CD4-positive, alpha-beta memory T cell (primary cell): ENCODE measurements around the gene OSBPL8. TPM values are rescaled to one million over a fixed set of nuclear protein-coding genes. Genes with fewer than 3 reads are reported as not detected.

ENCODE experiments used
- CTCF ChIA-PET: fragments of 350-600 bp; sonication (Branson Sonifier 250); formaldehyde crosslinking; loops from one replicate; lab custom pipeline; 2021; ENCODE audit warnings: inconsistent platforms; ENCODE audit not compliant: partially characterized antibody; lab: Charles Lee
- POLR2A ChIA-PET: fragments of 350-600 bp; sonication (Branson Sonifier 250); formaldehyde crosslinking; loops from one replicate; lab custom pipeline; 2021; ENCODE audit not compliant: partially characterized antibody; lab: Charles Lee
- DNase-seq, 5 donors: peaks; one replicate each; pipeline versions ENCODE4 v3.0.0 to v3.0.0-alpha.2; 2020 to 2022; ENCODE audit warnings: mixed read lengths in 1 of 5
- H3K27ac ChIP-seq: one replicate; pipeline ENCODE4 v1.7.0; 2013; ENCODE audit warnings: low read depth, low read length
- H3K27me3 ChIP-seq: 2 replicates; pipeline ENCODE4 v1.7.0; 2013; ENCODE audit warnings: mild to moderate bottlenecking, low read length, moderate library complexity; ENCODE audit not compliant: insufficient read depth
- H3K36me3 ChIP-seq: 2 replicates; pipeline ENCODE4 v1.7.0; 2013; ENCODE audit warnings: mild to moderate bottlenecking, low read length, moderate library complexity; ENCODE audit not compliant: insufficient read depth
- H3K4me1 ChIP-seq: 2 replicates; pipeline ENCODE4 v1.7.0; 2013; ENCODE audit warnings: mild to moderate bottlenecking, low read length, moderate library complexity; ENCODE audit not compliant: insufficient read depth
- H3K4me3 ChIP-seq, 2 donors: one replicate each; pipeline ENCODE4 v1.7.0; 2013; ENCODE audit warnings: low read length in 2 of 2, mild to moderate bottlenecking in 1 of 2
- H3K9me3 ChIP-seq, 2 donors: one replicate each; pipeline ENCODE4 v1.7.0; 2013; ENCODE audit warnings: low read length in 2 of 2, control low read depth in 1 of 2; ENCODE audit not compliant: control insufficient read depth in 1 of 2
- H3K27ac Mint-ChIP-seq, 7 donors: one replicate each; pipeline ENCODE4 v1.8.0; 2020 to 2021; ENCODE audit warnings: mixed read lengths in 7 of 7, mild to moderate bottlenecking in 6 of 7, inconsistent platforms in 3 of 7, moderate library complexity in 3 of 7
- H3K27me3 Mint-ChIP-seq, 2 donors: one replicate each; pipeline ENCODE4 v1.8.0; 2020 to 2021; ENCODE audit warnings: mixed read lengths in 2 of 2
- H3K36me3 Mint-ChIP-seq, 2 donors: one replicate each; pipeline ENCODE4 v1.8.0; 2020 to 2021; ENCODE audit warnings: mixed read lengths in 2 of 2, inconsistent platforms in 1 of 2, mild to moderate bottlenecking in 1 of 2
- H3K4me1 Mint-ChIP-seq, 4 donors: one replicate each; pipeline ENCODE4 v1.8.0; 2020 to 2021; ENCODE audit warnings: mixed read lengths in 4 of 4, mild to moderate bottlenecking in 1 of 4
- H3K4me3 Mint-ChIP-seq, 8 donors: one replicate each; pipeline ENCODE4 v1.8.0; 2020 to 2021; ENCODE audit warnings: mixed read lengths in 8 of 8, mild to moderate bottlenecking in 7 of 8, moderate library complexity in 6 of 8, inconsistent platforms in 3 of 8
- H3K9me3 Mint-ChIP-seq, 8 donors: one replicate each; pipeline ENCODE4 v1.8.0; 2020 to 2021; ENCODE audit warnings: mixed read lengths in 8 of 8, mild to moderate bottlenecking in 5 of 8, inconsistent platforms in 3 of 8, moderate library complexity in 1 of 8
- intact Hi-C: fragments of 100-400 bp; cut with micrococcal nuclease; formaldehyde crosslinking; loops from one replicate; pipeline ENCODE4 v1.15.1; 2023
- polyA plus RNA-seq, 2 donors: library from polyadenylated mRNA; unstranded; fragments of 300-500 nt; fragmentation: Illumina TruSeq; gene quantifications; one replicate each; pipeline ENCODE4 v1.2.3, GENCODE V29; 2021
- total RNA-seq, 2 experiments: library from RNA; stranded (reverse); gene quantifications; one replicate each; pipeline ENCODE4 v1.2.3, GENCODE V29; 2021

Gene OSBPL8
- total and polyA plus RNA-seq, 4 experiments from 2014 or later, result 126 to 143 (median 129) TPM

DNA sequence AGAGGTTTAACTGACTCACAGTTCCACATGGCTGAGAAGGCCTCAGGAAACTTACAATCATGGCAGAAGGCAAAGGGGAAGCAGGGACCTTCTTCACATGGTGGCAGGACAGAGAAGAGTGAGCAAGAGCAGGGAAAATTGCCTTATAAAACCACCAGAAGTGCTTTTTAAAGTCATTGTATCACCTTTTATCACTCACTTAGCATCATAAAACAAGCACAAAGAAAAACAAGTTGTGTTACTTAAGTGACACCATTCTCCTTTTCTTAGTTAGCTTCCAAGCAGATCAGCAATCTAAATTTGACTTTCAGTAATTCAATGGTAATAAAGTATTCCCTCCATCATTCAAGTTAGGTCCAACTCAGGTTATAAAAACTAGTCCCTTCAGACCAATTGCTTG, 28.5 kb downstream of the OSBPL8 start:
- Histone ChIP-seq H3K27me3 (no peaks in the 10 kb centered on the region), H3K27ac (no peak overlapping the region), H3K36me3 (no peaks in the 10 kb centered on the region), H3K4me3 (no peak overlapping the region), H3K4me1 (peaks cover 32% of the 10 kb centered on the region), H3K9me3 (no peaks in the 10 kb centered on the region)
- H3K4me3 Mint-ChIP-seq, result no peak overlapping the region
- ChIA-PET POLR2A (no interaction called here), CTCF (interaction anchor here (1.1 kb wide), 1 partner anchor 38 kb away, joined by 3 read pairs; no protein-coding TSS in a partner anchor)
- peak overlapping the region in 1 of 7 donors; percentile 17 for H3K27ac Mint-ChIP-seq
- H3K9me3 Mint-ChIP-seq, result no peaks in the 10 kb centered on the region
- H3K4me1 Mint-ChIP-seq, result peaks cover 44 to 64% (median 57%) of the 10 kb centered on the region in 4 donors
- H3K27me3 Mint-ChIP-seq, result no peaks in the 10 kb centered on the region
- intact Hi-C loops, result no loop called here
- no peak for DNase-seq
- H3K36me3 Mint-ChIP-seq, result peaks cover 40 to 46% of the 10 kb centered on the region in 2 donors

DNA sequence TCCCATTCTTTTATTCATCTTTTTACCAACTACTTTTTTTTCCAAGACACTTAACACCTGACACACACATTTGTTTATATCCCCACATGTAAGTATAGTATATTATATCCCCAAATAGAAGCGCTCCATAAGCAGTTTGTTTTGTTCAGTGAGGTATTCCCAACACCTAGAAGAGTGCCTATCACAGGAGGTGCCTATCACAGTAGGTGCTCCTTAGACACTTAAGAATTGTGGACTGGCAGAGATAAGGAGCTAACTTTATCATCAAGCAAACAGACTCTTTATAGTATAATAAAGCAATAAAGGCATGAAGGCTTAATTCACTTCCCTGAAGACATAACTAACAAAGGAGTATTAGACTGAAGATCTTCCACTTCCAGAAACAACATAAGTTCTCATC, 29.1 kb downstream of the OSBPL8 start:
- peak overlapping the region in 4 of 7 donors; percentile 2 to 49 (median 24) for H3K27ac Mint-ChIP-seq
- Histone ChIP-seq H3K27me3 (no peaks in the 10 kb centered on the region), H3K9me3 (no peaks in the 10 kb centered on the region), H3K27ac (no peak overlapping the region), H3K4me3 (no peak overlapping the region), H3K4me1 (peaks cover 32% of the 10 kb centered on the region), H3K36me3 (no peaks in the 10 kb centered on the region)
- H3K4me3 Mint-ChIP-seq, result no peak overlapping the region
- ChIA-PET POLR2A (no interaction called here), CTCF (interaction anchor here (0.7 to 1.1 kb wide), 3 partner anchors 12 to 72 kb away, joined by 3 to 5 read pairs (median 4); no protein-coding TSS in a partner anchor)
- DNase-seq, result no peak
- H3K36me3 Mint-ChIP-seq, result peaks cover 38 to 46% of the 10 kb centered on the region in 2 donors
- intact Hi-C loops, result no loop called here
- peaks cover 43 to 60% (median 53%) of the 10 kb centered on the region in 4 donors for H3K4me1 Mint-ChIP-seq
- H3K27me3 Mint-ChIP-seq, result no peaks in the 10 kb centered on the region
- no peaks in the 10 kb centered on the region for H3K9me3 Mint-ChIP-seq

DNA sequence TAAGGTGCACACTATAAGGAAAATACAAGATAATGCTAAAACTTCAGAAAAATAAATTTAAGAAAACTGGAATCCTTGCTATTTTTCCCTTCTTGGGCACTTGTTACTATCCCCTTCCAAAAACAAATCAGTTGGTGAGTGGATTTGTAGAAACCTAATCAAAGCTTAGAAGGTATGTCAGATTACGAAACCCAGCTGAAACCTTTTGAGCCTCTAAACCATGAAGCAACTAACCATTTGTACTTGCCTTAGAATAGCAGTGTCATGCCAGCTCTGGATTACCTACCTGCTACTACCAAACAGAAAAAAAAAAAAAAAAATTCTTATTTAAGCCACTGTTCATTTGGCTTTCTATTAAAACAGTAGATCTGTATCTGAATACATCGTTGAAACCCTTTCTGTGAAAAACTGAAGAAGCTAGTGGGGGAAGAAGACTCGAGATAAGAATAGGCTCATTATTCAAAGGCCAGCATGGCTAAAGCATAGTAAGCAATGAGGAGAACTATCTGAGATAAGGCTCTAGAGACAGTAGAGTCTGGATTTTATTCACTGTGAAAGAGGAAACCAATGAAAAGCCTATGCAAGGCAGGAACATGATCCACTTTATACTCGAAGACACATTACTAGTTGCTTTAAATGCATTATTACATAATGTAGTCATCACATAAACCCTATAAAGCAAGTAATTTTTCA, 30.2 kb downstream of the OSBPL8 start:
- H3K27ac ChIP-seq, result no peak overlapping the region
- no peak overlapping the region for H3K4me3 ChIP-seq
- Mint-ChIP-seq H3K36me3 (peaks cover 34 to 48% of the 10 kb centered on the region in 2 donors), H3K27me3 (no peaks in the 10 kb centered on the region), H3K4me3 (peak overlapping the region in 1 of 8 donors; percentile 3), H3K27ac (peak overlapping the region in 2 of 7 donors; percentile 1 to 4), H3K4me1 (peaks cover 42 to 58% (median 50%) of the 10 kb centered on the region in 4 donors), H3K9me3 (no peaks in the 10 kb centered on the region)
- H3K4me1 ChIP-seq, result peaks cover 32% of the 10 kb centered on the region
- no peak for DNase-seq
- H3K36me3 ChIP-seq, result no peaks in the 10 kb centered on the region
- ChIA-PET CTCF (interaction anchor here (0.7 to 1.5 kb wide), 4 partner anchors 14 to 139 kb away, joined by 3 to 5 read pairs (median 4); no protein-coding TSS in a partner anchor), POLR2A (no interaction called here)
- H3K9me3 ChIP-seq, result no peaks in the 10 kb centered on the region
- no peaks in the 10 kb centered on the region for H3K27me3 ChIP-seq
- intact Hi-C loops, result no loop called here

DNA sequence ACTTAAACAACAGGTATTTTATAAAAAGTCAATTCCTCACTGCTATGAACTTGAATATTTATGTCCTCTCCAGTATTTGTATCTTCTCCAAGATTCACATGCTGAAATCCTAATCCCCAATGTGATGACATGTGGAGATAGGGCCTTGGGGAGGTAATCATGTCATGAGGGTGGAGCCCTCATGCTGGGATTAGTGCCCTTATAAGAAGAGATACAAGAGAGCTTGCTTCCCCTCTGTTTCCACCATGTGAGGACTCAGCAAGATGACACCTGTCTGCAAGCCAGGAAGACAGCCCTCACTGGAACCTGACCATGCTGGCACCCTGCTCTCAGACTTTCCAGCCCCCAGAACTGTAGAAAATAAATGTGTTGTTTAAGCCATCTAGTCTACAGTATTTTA, 36.2 kb downstream of the OSBPL8 start:
- H3K36me3 Mint-ChIP-seq, result peaks cover 39 to 64% of the 10 kb centered on the region in 2 donors
- H3K9me3 ChIP-seq, result no peaks in the 10 kb centered on the region
- no peaks in the 10 kb centered on the region for H3K27me3 Mint-ChIP-seq
- no peak overlapping the region for H3K4me3 ChIP-seq
- CTCF ChIA-PET, result interaction anchor here (0.9 kb wide), 1 partner anchor 15 kb away, joined by 3 read pairs; no protein-coding TSS in a partner anchor
- peaks cover 0 to 5% (median under 1%) of the 10 kb centered on the region in 8 donors for H3K9me3 Mint-ChIP-seq
- no peak for DNase-seq
- intact Hi-C loops, result no loop called here
- H3K27ac ChIP-seq, result no peak overlapping the region
- H3K4me1 ChIP-seq, result peaks cover 32% of the 10 kb centered on the region
- H3K4me3 Mint-ChIP-seq, result no peak overlapping the region
- POLR2A ChIA-PET, result no interaction called here
- H3K4me1 Mint-ChIP-seq, result peaks cover 37 to 58% (median 50%) of the 10 kb centered on the region in 4 donors
- no peaks in the 10 kb centered on the region for H3K36me3 ChIP-seq
- H3K27me3 ChIP-seq, result no peaks in the 10 kb centered on the region
- H3K27ac Mint-ChIP-seq, result no peak overlapping the region

DNA sequence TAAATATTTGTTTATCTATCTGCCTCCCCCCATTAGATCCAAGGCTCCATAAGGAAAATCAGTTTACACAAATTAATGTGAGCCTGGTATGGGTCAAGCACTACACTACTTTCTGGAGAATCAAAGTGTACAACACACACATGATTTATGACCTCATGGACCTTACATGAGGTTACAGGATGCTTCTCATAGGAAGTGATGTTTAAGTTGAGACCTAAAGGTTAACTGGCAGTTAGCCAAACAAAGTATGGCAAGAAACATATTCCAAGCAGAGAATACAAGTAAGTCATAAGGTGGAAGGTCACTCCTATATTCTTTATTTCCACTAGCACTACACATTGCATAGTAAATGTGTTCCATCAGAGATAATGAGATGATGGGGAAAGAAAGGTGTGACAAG, 39.2 kb downstream of the OSBPL8 start:
- intact Hi-C loops, result no loop called here
- CTCF ChIA-PET, result no interaction called here

DNA sequence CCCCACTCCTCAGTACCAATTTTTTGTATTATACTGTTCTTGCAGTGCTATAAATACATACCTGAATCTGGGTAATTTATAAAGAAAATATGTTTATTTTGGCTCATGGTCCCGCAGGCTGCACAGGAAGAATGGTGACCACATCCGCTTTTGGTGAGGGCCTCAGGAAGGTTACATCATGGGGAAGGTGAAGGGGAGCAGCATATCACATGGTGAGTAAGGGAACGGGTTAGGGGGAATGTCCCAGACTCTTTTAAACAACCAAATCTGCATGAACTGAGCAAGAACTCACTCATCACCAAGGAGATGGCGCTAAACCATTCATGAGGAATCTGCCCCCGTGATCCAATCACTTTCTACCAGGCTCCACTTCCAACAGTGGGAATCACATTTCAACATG, 40.0 kb downstream of the OSBPL8 start:
- CTCF ChIA-PET, result no interaction called here
- peaks cover 28% of the 10 kb centered on the region for H3K4me1 ChIP-seq
- no peak overlapping the region for H3K27ac ChIP-seq
- H3K36me3 ChIP-seq, result no peaks in the 10 kb centered on the region
- H3K27me3 ChIP-seq, result no peaks in the 10 kb centered on the region
- Mint-ChIP-seq H3K27ac (peak overlapping the region in 4 of 7 donors; percentile 13 to 49 (median 42)), H3K4me1 (peaks cover 41 to 74% (median 60%) of the 10 kb centered on the region in 4 donors), H3K9me3 (peaks cover 0 to 5% (median 1%) of the 10 kb centered on the region in 8 donors), H3K4me3 (peak overlapping the region in 5 of 8 donors; percentile 2 to 48 (median 25)), H3K27me3 (no peaks in the 10 kb centered on the region), H3K36me3 (peaks cover 56 to 65% of the 10 kb centered on the region in 2 donors)
- no peak for DNase-seq
- no peak overlapping the region for H3K4me3 ChIP-seq
- intact Hi-C loops, result no loop called here
- POLR2A ChIA-PET, result interaction anchor here (1.0 to 1.5 kb wide), 2 partner anchors 16 to 39 kb away, joined by 3 to 4 read pairs; no protein-coding TSS in a partner anchor
- H3K9me3 ChIP-seq, result no peaks in the 10 kb centered on the region

More for the DNA sequence above, 39.2 kb downstream of the OSBPL8 start:
- Histone ChIP-seq H3K27me3 (no peaks in the 10 kb centered on the region), H3K9me3 (no peaks in the 10 kb centered on the region), H3K4me3 (no peak overlapping the region), H3K36me3 (no peaks in the 10 kb centered on the region), H3K27ac (no peak overlapping the region), H3K4me1 (peaks cover 28% of the 10 kb centered on the region)
- Mint-ChIP-seq H3K4me1 (peaks cover 42 to 66% (median 58%) of the 10 kb centered on the region in 4 donors), H3K4me3 (peak overlapping the region in 5 of 8 donors; percentile 2 to 48 (median 23)), H3K27me3 (no peaks in the 10 kb centered on the region), H3K27ac (no peak overlapping the region), H3K36me3 (peaks cover 50 to 63% of the 10 kb centered on the region in 2 donors), H3K9me3 (peaks cover 0 to 5% (median 1%) of the 10 kb centered on the region in 8 donors)
- DNase-seq, result no peak
- POLR2A ChIA-PET, result interaction anchor here (1.0 kb wide), 1 partner anchor 38 kb away, joined by 3 read pairs; no protein-coding TSS in a partner anchor

DNA sequence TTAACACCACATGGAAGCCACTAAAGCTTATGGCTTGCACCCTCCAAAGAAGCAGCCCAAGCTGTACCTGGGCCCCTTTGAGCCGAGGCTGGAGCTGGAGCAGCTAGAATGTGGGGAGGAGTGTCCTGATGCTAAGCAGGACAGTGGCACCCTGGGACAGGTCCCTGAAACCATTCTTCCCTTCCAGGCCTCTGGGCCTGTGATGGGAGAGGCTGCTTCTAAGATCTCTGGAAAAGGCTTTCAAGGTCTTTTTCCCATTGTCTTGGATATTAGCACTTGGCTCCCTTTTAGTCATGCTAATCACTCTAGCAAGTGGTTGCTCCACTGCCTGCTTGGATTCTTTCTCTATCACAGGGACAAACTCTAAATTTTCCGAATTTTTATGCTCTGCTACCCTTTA, 40.9 kb downstream of the OSBPL8 start:
- no peaks in the 10 kb centered on the region for H3K27me3 Mint-ChIP-seq
- H3K4me3 Mint-ChIP-seq, result no peak overlapping the region
- Histone ChIP-seq H3K27ac (no peak overlapping the region), H3K9me3 (no peaks in the 10 kb centered on the region), H3K4me1 (peaks cover 28% of the 10 kb centered on the region), H3K27me3 (no peaks in the 10 kb centered on the region), H3K4me3 (no peak overlapping the region), H3K36me3 (no peaks in the 10 kb centered on the region)
- H3K4me1 Mint-ChIP-seq, result peaks cover 43 to 76% (median 62%) of the 10 kb centered on the region in 4 donors
- H3K9me3 Mint-ChIP-seq, result peaks cover 0 to 6% (median 3%) of the 10 kb centered on the region in 8 donors
- intact Hi-C loops, result no loop called here
- ChIA-PET POLR2A (interaction anchor here (1.5 kb wide), 1 partner anchor 15 kb away, joined by 4 read pairs; no protein-coding TSS in a partner anchor), CTCF (interaction anchor here (0.6 kb wide), 1 partner anchor 12 kb away, joined by 5 read pairs; no protein-coding TSS in a partner anchor)
- peaks cover 55 to 69% of the 10 kb centered on the region in 2 donors for H3K36me3 Mint-ChIP-seq
- peak overlapping the region in 3 of 7 donors; percentile 5 to 24 (median 18) for H3K27ac Mint-ChIP-seq
- no peak for DNase-seq
